GM11168 (cell line): Measurements from ENCODE around the gene KANSL3.
"Not testable (repeated sequence)": the region's sequence is repeated elsewhere in the genome, so short reads cannot be mapped to it uniquely, and the experiment has no call there.

Source experiments
- in situ Hi-C: fragments of 300-500 bp; cut with MboI; formaldehyde crosslinking; loops from one replicate; pipeline ENCODE4 v1.12.0; 2022; ENCODE audit warnings: low sequenced_read_pairs; ENCODE audit not compliant: unreplicated experiment

Gene KANSL3

GRCh38 chr2:96656540-96656939, 18.4 kb upstream of the KANSL3 start:
- in situ Hi-C loops: no loop called here

GRCh38 chr2:96655526-96655925, 17.4 kb upstream of the KANSL3 start:
- in situ Hi-C loops: no loop called here

GRCh38 chr2:96654791-96655190, 16.7 kb upstream of the KANSL3 start:
- in situ Hi-C loops: not testable (repeated sequence)

GRCh38 chr2:96651793-96652192, 13.7 kb upstream of the KANSL3 start:
- in situ Hi-C loops: no loop called here

- in situ Hi-C loops: no loop called here
Measured at GRCh38 chr2:96649342-96649741, 11.2 kb upstream of the KANSL3 start.

- in situ Hi-C loops: no loop called here
Measured at GRCh38 chr2:96648306-96648930, 10.3 kb upstream of the KANSL3 start.

- in situ Hi-C loops: no loop called here
Measured at GRCh38 chr2:96647681-96648080, 9.6 kb upstream of the KANSL3 start.

- in situ Hi-C loops: no loop called here
Measured at GRCh38 chr2:96642564-96643360, 4.7 kb upstream of the KANSL3 start, which contains the start of gene FER1L5. FER1L5 (plus strand) TSS chr2:96642764; CDS start chr2:96642837, 73 bp downstream.

GRCh38 chr2:96637385-96638143, 548 bp downstream of the KANSL3 start:
- in situ Hi-C loops: no loop called here

GRCh38 chr2:96636551-96637171, 1.5 kb downstream of the KANSL3 start:
- in situ Hi-C loops: no loop called here

GRCh38 chr2:96633641-96634040, 4.5 kb downstream of the KANSL3 start:
- in situ Hi-C loops: no loop called here

GRCh38 chr2:96631804-96632435, 6.2 kb downstream of the KANSL3 start:
- in situ Hi-C loops: no loop called here

- in situ Hi-C loops: no loop called here
Measured at GRCh38 chr2:96626553-96626942, 11.6 kb downstream of the KANSL3 start.

- in situ Hi-C loops: no loop called here
Measured at GRCh38 chr2:96625571-96626552, 12.2 kb downstream of the KANSL3 start.

- in situ Hi-C loops: no loop called here
Measured at GRCh38 chr2:96623116-96623515, 15.0 kb downstream of the KANSL3 start.

- in situ Hi-C loops: no loop called here
Measured at GRCh38 chr2:96622544-96622943, 15.6 kb downstream of the KANSL3 start.

GRCh38 chr2:96618596-96619283, 19.4 kb downstream of the KANSL3 start:
- in situ Hi-C loops: no loop called here

GRCh38 chr2:96617012-96617411, 21.1 kb downstream of the KANSL3 start:
- in situ Hi-C loops: no loop called here
